NCI-H460 (cell line): ENCODE measurements around the gene MYO10. TPM values are rescaled to one million over a fixed set of nuclear protein-coding genes. Genes with fewer than 3 reads are reported as not detected.
A peak's percentile ranks its signal among the peaks of the same experiment; 100 is the strongest.
"Not testable (repeated sequence)": the region's sequence is repeated elsewhere in the genome, so short reads cannot be mapped to it uniquely, and the experiment has no call there.

Experiments
- DNase-seq: peaks from one replicate; pipeline ENCODE4 v3.0.0-alpha.2; 2016; ENCODE audit warnings: low read depth; ENCODE audit errors: extremely low read depth
- total RNA-seq: library from RNA; depleted of rRNA; stranded (reverse); fragments of >200 nt; shearing (Covaris generic); gene quantifications from 2 replicates; pipeline ENCODE4 v1.2.3, GENCODE V29; 2014

The MYO10 gene
- total RNA-seq, 1 experiment from 2014 or later = 13.0 TPM

DNA sequence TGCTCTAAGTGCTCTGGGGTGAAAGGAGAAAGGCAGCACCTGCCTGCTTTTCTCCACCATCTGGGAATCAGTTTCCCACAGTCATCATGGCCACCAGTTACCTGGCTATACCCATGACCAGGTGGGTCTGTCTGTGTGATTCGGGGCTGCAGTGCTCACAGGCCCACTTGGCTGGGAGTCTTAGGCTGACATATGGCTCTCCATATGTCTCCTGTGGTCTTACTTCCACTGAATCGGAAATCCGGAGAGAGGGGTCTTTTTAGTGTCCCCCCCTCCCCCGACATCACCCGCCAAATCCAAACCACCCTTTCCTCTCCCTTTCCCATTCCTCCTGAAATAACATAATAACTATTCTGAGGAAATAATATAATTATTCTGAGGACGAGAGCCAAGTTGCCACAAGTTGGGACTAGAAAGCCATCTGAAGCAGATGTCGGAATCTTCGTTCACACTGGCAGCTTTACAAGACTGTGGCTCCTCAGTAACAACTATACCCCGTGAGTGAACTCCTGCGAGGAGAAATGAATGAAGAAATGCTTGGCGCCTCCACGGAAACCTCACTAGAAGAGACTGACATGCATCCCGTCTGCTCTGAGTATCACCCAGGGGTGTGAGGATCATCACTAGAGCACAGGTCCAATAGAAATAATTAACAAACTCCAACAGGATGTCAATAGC, 143.4 kb downstream of the MYO10 start:
- DNase-seq = no peak

DNA sequence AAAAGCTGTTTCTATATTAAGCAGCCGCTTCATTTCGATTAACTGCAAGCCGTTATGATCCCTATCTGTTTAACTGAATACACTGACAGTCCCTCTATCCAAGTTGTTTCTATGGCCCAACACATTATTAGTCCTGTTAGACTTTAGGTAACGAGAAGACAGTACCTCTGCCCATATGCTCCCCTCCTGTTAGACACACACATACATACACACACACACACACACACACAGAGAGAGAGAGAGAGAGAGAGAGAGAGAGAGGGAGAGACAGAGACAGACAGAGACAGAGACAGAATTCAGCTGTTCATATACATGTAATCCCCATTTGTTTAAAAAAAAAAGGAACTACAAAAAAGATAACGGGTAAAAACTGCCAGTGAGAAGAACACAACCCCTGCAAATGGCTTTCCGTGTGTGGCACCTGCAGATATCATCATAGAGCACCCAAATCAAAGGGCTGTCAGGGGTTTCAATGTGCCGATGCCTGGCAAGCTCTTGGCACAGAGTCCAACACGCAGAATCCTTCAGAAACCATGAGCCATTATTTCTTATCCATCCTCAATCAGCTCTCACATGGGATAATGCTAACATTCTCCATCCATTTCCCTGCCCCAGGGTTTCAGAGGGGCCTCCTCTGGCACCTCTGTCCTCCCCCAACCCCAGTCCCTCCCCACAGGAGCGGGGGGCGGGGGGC, 144.0 kb downstream of the MYO10 start:
- DNase-seq = no peak

DNA sequence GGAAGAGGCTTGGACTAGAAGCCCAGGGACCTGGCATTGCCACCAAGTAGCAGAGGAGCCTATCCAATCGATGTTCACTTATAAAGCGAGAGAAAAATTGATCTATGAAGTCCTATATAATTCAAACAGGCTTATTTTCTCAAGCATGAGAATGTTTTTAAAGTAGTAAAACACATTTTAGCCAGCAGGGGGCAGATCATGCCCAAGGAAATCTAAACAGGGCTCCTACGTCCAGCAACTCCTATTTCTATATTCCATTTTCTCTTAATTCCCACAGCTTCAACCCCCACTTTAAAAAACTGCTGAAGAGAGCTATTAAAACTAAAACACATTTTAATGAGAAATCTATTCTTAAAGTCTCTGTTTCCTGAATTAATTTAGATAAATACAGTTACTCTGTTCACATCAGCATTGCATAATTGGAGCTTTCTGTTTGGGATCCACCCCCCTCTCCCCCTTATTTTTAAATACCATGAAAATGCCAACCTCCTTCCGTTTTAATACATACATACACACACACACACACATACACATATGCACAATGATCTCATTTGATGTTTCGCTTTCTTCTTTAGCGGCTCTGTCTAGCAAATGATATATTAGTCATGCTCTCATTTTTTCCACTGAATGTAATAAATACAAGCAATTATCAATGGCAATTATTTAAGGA, 144.9 kb downstream of the MYO10 start:
- peak; percentile 52 for DNase-seq

DNA sequence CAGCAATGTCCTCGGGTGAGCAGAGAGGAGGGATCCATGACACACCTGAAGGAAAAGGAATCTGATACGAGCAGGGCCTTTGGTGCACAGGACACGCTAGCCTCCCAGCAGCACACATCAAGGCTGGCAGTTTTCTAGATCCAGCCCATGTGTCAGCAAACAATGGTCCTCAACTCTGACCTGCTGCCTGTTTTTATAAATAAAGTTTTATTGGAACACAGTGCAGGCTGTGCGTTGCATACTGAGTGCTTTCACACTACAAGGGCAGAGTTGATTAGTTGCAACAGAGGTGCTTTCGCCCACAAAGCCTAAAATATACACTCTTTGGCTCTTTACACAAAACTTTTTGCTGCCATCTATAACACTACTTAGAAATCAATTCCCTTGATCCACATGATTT, 147.1 kb downstream of the MYO10 start:
- DNase-seq = no peak

DNA sequence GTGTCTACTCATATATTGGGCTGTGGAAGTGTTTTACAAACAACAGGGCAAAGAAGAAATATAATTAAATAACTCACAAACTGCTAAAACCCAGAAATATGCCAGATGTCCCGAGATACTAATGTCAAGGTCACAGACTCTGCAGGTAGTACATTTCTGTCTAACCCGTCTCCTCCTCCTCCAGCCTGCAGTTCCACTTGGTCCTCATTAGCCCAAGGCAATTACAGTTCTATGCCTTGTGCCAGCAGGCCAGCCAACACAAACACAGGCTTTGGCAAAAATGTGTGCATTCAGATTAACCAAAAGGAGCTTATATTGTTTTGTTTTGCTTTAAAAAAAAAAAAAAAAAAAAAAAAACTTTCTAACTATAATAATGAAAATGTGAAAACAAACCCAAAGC, 148.8 kb downstream of the MYO10 start:
- DNase-seq = no peak

DNA sequence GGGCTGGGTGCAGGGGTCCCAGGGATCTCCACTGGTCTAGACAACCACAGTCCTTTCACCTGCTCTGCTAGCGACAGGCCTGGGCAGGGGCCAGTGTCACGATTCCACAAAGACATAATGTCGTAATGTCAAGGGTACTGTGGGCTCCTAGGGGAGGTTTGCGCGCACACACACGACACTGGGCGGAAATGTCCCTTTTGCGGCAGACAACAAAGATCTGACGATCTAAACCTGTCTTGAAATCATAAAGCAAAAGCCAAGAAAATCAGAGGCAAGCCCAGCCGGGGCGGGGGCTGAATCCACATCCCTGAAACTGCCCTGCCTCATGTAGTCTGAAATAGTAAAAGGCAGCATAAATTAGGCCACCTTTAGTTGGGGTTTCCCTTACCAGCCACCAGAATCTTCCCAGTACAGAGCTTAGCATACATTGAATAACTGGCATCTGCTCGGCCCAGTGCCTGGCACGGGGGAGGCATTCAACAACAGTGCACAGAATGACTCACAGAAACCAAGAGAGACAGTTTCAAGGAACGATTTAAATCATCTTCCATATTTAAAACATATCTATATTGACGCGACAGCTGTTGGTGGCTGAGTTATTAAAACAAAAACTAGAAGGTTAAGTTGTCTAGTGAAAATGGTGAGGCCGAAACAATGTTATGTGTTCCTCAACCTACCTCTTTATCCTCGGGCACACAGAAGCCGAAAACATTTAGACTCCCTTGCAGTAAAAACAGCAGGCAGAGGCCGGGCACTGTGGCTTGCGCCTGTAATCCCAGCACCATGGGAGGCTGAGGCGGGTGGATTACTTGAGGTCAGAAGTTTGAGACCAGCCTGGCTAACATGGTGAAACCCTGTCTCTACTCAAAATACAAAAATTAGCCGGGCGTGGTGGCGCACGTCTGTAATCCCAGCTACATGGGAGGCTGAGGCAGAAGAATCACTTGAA, 151.0 kb downstream of the MYO10 start:
- no peak for DNase-seq

DNA sequence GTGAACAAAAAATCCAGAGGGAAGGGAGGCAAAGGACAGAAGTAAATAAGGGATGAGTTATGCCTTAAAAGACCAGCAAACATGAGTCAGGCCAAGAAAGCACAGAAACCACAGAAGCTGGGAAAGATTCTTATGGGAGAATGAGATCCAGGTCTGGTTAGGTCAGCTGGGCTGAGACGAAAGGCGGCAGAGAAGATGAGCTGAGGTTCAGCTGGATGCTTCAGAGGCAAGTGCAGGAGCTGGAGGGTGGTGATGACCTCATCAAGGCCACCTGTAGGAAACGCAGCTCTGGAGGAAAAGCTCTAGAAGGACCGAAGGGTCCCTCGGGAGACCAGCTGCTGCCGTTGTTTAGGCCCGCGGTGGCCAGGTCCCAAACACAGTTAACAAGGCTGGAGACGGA, 152.0 kb downstream of the MYO10 start:
- DNase-seq = no peak

DNA sequence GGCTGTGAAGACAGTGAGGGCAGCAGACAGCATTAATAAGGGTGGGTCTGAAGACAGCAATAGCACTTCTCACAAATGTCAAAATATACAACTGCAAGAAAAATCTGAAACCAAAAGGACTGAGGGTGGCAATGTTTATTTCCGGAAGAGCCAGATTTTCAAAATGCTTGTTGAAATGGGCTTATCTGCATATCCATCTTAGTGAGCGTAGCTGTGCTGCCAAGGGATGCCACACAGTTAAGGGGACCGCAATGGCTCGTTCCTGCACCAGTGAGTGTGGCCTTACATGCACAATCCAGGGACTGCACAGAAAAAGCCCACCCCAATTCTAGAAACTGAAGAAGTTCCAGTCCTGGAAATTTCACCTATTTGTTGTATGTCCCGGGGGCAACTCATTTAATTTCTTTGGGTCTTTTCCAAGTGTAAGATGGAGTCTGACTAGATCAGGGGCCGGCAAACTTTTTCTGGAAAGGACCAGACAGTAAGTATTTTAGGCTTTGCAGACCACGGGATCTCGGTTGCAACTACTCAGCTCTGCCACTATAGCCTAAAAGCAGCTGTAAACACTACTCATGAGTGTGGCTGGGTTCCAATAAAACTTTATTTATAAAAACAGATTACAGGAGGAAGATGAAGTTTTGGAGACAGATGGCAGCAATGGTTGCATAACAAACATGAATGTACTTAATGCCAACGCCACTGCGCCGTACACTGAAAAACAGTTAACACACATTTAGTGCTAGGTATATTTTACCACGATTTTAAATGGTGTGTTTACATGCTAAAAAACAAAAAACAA, 154.1 kb downstream of the MYO10 start:
- DNase-seq = no peak

DNA sequence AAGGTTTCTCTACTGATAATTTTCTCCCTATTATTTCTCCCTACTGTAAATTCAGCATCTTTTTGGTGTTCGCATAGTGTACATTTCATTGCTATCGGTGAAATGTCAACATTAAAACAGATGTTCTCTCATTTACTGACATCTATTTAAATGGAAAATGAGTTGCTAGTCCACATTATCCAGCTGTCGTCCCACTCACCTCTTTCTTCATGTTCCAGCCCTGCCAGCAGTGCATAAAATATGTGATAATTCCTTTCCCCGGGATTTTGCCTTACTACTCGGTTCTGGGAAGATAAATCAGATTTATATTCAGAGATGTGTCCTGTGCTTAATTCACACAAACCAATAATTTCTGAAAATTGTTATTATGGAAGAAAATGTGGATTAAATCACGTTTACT, 155.8 kb downstream of the MYO10 start:
- DNase-seq = no peak

DNA sequence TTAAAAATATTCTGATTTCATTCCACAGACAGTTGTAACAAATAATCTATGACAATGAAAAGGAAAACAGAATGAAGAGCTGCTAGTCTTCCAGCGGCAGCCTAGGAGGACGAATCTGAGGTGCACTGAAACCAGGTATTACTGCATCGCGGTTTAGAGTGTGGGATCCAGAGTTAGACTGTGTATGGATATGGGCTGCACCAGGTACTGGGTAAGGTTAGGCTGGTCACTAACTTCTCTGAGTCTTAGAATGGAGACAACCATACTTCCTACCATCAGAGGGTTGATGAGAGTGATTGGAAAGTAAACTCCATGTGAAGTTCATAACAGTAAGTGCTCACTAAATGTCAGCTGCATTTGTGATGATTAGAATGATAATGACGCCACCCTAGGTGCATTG, 158.7 kb downstream of the MYO10 start:
- DNase-seq = no peak

DNA sequence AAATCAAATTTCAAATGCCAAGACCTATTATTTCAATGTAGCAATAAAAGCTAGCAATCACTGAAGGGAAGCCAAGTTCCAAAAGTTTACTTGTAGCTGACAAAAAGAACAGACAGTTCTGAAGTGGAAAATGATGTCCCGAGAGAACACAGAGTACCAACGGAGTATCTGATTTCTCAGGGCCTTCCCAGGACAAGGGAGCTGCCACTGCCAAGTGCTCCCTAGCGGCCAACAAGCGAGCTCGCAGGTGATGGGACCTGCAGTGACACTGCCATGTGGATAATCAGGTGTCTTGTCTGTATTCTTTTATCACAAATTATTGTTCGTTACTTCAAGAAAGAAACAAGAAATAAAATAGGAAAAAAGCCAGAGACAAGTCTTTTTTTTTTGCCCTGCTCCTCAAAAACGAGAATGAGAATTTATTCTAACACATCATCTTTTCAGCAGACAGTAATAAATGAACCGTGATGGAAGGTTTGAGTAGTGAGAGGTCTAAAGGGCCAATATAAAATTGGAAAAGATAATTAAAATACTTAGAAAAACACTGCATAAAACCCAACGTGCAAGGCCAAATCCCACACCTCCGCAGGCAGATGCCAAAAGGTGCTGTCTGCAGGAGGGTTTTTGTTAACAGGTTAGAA, 159.4 kb downstream of the MYO10 start:
- DNase-seq = peak; percentile 14

DNA sequence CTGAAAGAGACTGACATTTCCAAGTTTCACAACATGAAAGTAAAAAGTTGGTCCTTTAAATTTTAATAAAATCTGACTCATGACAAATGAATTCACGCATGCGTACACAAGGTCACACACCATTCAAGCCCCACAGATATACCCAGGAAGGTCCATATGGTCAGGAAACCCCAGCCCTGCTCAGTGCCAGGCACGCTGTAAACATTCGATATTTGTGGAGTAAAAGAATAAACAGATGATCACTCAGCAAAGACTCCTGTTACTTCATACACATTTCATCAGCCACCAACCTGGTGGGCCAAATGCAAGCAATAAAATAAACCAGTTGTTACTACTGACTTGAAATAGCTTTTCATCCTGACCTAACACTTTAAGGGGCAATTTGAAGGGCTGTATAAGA, 161.3 kb downstream of the MYO10 start:
- DNase-seq = no peak

DNA sequence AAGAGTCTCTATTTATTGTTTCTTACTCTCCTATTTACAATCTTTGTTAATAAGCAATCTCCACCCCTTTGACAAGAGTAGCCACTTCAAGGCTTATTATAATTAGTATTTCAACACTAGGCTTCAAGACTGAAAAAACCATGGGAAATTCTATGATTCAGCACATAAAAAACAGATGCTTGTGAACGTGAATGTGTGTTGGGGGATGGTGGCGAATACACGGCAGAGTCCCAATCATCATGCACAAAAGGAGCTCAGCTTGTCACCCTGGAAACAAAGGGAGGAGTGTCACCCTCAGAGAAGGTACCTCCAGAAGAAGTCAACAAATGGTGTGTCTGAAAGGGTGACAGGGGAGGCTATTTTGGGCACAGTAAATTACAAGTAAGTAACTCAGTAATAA, 162.1 kb downstream of the MYO10 start:
- DNase-seq = no peak

DNA sequence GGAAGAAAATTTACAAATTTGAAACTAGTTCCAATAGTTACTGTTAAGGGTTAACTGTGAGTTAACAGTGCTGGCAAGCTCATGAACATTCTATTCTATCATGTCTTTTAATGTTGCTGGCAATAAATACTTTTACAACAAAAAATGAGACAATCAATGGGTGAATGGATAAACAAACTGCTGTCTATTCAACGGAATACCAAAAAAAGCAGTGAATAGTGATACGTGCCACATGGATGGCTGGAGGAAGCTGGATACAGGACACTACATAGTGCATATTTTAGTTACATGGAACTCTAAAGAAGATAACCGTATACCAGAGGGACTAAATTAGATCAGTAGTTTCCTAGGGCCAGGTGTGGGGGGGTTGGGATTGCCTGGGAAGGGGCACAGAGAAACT, 163.5 kb downstream of the MYO10 start:
- DNase-seq = no peak

DNA sequence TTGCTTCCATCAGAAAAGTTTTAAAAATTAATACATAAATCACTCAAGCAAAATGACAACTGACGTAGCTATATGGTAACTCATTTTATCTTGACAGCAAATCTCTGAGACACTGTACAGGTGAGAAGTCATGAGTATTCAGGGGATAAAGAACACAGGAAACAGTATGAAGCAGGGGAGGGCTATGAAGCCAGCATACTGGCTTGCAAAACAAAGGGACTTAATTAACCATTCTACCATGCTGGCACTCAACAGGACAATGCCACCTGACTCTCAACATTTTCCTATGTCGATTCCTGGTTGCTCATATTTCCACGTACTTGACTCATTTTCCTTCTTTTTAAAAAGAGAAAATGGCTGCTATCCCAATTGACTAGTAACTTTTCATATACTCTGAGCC, 167.9 kb downstream of the MYO10 start:
- no peak for DNase-seq

DNA sequence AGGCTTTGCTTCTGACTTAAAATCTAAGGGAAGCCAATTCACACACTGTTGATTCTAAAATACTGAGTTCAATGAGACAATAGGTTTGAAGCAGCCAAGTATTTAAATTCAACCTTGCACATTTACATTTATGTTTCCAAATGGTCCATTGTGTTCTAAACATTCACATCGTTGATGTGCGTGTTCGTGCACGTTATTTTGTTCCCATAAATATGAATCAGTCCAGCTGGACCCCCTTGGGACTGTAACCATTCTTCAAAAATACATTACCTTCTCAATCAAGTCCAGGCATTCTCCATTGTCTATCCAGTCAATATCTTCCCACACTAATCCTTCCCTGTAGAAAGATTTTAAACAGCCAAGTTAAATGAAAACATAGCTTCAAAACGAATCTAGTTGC, 172.9 kb downstream of the MYO10 start:
- no peak for DNase-seq

DNA sequence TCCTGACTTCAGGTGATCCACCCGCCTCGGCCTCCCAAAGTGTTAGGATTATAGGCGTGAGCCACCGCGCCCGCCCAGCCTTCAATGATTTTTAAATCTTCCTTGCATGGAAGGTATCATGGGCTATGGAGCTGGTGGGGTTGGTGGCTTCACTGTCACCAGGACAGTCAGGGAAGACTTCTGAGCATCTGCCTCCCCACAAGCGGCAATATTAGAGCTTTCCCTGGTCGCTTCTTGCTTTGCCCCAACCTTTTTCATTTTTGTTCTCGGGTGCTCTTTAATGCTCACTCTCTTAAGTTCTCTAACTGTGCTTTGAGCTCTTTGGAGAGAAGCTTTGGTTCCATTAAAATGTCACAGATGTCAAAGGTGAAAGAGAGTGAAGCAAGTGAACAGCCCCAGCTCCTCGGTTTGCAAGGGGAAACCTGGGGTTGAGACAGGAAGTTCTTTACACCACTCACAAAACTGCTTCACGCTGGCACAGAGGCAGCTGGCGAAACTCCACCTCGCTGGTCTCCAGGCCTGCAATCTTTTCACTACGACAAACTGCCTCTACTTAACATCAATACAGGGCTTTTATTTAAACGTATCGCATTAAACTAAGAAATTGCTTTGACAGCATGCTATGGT, 176.8 kb downstream of the MYO10 start:
- no peak for DNase-seq

DNA sequence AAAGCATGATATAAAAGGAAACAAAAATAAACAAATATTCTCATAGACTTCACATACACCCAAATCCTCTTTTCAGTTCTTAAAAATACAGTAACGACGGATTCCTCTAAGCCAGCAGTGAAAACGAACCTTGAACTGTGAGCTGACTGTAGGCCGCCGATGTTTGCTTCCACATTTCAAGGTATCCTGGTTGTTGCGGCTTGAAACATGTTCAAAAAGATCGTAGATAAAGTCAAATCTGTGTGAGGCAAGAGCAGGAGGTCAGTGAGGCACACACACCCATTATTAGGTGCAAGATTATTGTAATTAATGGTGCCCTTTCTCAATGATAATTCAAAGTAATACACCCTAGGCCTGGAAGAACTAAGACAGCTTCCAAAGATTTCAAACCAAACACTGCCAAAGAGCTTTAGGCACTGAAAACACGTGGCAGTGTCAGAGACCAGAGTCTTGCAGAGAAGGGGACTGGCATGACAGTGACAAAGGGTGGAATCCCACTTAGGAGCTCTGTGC, 178.0 kb downstream of the MYO10 start:
- DNase-seq = no peak

DNA sequence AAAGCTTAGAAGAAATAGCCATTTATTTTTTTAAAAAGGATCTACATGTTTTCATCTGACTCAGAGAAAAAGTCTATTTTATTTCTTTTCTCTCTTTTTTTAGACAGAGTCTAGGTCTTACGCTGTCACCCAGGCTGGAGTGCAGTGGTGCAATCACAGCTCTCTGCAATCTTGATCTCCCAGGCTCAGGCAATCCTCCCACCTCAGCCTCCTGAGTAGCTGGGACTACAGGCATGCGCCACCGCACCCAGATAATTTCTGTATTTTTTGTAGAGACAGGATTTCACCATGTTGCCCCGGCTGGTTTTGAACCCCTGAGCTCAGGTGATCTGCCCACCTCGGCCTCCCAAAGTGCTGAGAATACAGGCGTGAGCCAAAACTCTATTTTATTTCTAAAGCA, 178.5 kb downstream of the MYO10 start:
- not testable (repeated sequence) for DNase-seq
